ENCODE data around the gene MYRIP. TPM values are rescaled to one million over a fixed set of nuclear protein-coding genes. Genes with fewer than 3 reads are reported as not detected.

MYRIP gene
- total RNA-seq, 4 donors from 2014 or later = 3.5 to 31.1 (median 12.1) TPM

DNA sequence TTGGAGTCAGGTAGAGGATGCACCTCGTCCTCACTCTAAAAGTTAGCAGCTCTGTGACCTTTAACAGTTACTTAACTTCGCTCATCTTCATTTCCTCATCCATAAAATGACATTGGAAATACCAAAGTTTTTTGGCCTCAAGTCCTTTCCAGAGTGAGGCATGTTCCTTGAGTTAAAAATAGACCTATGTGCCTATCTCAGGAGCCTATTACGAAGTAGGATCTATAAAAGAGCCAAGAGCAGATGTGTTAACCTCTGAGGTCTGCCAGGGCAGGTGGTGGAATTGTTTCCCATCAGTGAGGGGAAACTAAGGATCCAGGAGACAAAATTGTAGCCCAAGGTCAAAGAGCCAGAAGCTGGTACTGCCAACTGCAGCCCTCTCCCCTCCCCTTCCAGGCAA is 379.7 kb downstream of the MYRIP start:
- H3K27me3 ChIP-seq = no peaks in the 10 kb centered on the region
- no peak for DNase-seq
- no peak overlapping the region for H3K27ac ChIP-seq
- no peak overlapping the region for H3K4me3 ChIP-seq
- no peaks in the 10 kb centered on the region for H3K36me3 ChIP-seq
- no peaks in the 10 kb centered on the region for H3K9me3 ChIP-seq
- H3K4me1 ChIP-seq = no peaks in the 10 kb centered on the region
- no peak for TF ChIP-seq CTCF (IDR thresholded peaks at IDR 0.05)
- no peak for TF ChIP-seq POLR2A (IDR thresholded peaks at IDR 0.05)
- intact Hi-C loops (cut with DNase I; ENCODE audit: low total_unique reads) = no loop called here

- Histone ChIP-seq H3K9me3 (no peaks in the 10 kb centered on the region), H3K36me3 (no peaks in the 10 kb centered on the region), H3K27me3 (no peaks in the 10 kb centered on the region), H3K4me1 (no peaks in the 10 kb centered on the region), H3K4me3 (no peak overlapping the region), H3K27ac (no peak overlapping the region)
- intact Hi-C loops (cut with DNase I; ENCODE audit: low total_unique reads) = no loop called here
- TF ChIP-seq CTCF (IDR thresholded peaks at IDR 0.05) (no peak), POLR2A (IDR thresholded peaks at IDR 0.05) (no peak)
- DNase-seq = no peak
These were observed 380.6 kb downstream of the MYRIP start for GRCh38 chr3:40190056-40190455.

GRCh38 chr3:40191251-40191650 is 381.8 kb downstream of the MYRIP start:
- Histone ChIP-seq H3K9me3 (no peaks in the 10 kb centered on the region), H3K4me1 (no peaks in the 10 kb centered on the region), H3K36me3 (no peaks in the 10 kb centered on the region), H3K4me3 (no peak overlapping the region), H3K27me3 (no peaks in the 10 kb centered on the region), H3K27ac (no peak overlapping the region)
- intact Hi-C loops (cut with DNase I; ENCODE audit: low total_unique reads) = no loop called here
- DNase-seq = no peak
- TF ChIP-seq CTCF (IDR thresholded peaks at IDR 0.05) (no peak), POLR2A (IDR thresholded peaks at IDR 0.05) (no peak)

DNA sequence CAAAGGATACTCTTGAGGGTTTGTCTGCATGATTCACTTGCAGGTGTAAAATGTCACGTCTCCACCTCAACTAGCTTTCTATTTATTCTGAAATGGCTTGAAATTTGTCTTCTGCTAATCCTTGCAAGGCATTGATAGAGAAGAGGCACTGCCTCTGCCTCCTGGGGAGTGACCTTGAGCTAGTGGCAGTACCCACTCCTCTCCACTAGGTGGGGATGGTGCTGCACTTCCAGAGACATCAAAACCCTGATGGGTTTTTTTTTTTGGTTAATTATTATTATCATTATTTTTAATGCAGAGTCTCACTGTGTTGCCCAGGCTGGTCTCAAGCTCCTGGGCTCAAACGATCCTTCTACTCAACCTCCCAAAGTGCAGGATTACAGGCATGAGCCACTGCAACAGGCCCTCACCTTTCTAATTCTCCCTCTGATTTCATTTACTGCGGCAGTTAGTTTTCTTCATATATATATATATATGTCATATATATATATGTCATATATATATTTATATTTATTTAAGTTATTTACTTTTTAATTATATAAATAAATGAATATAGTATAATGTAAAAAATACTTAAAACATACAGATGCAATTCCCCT is 382.5 kb downstream of the MYRIP start:
- Histone ChIP-seq H3K9me3 (no peaks in the 10 kb centered on the region), H3K27me3 (no peaks in the 10 kb centered on the region), H3K4me1 (no peaks in the 10 kb centered on the region), H3K36me3 (no peaks in the 10 kb centered on the region), H3K27ac (no peak overlapping the region), H3K4me3 (no peak overlapping the region)
- peak; percentile 26 to 45 for DNase-seq
- intact Hi-C loops (cut with DNase I; ENCODE audit: low total_unique reads) = no loop called here
- TF ChIP-seq CTCF (IDR thresholded peaks at IDR 0.05) = peak; percentile 48 to 77 (median 69)
- TF ChIP-seq POLR2A (IDR thresholded peaks at IDR 0.05) = no peak

DNA sequence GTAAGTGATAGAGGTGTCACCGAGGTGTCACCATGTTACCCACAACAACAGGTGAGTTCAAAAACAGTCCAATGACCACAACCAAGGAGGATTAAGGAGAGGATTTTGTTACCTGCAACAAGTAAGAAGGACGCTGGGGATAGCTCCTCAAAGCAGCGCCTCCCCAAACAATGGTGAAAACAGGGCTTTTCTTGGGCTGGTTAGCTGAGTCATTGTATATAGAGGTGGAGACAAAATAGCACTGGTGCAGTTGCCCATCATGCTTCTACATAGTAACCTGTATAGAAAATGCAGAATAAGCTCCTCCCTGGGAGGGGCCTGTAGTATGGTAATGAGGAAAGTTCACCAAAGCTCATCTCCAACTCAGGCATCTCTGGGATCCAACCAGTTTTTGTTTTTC is 383.2 kb downstream of the MYRIP start:
- TF ChIP-seq POLR2A (IDR thresholded peaks at IDR 0.05) (no peak), CTCF (IDR thresholded peaks at IDR 0.05) (no peak)
- Histone ChIP-seq H3K4me1 (no peaks in the 10 kb centered on the region), H3K9me3 (no peaks in the 10 kb centered on the region), H3K36me3 (no peaks in the 10 kb centered on the region), H3K4me3 (no peak overlapping the region), H3K27me3 (no peaks in the 10 kb centered on the region), H3K27ac (no peak overlapping the region)
- DNase-seq = no peak
- intact Hi-C loops (cut with DNase I; ENCODE audit: low total_unique reads) = no loop called here

Measured in uterus (tissue), 4 donors.